Motor neuron (in vitro differentiated cells): Measurements from ENCODE around the gene PARVB. TPM values are rescaled to one million over a fixed set of nuclear protein-coding genes. Genes with fewer than 3 reads are reported as not detected.

ENCODE experiments used
- ATAC-seq, 8 experiments: fragments of 200-7000 bp; cut with Tn5 transposase; replicated peaks in 6 of 8; 2 replicates each; pipeline ENCODE4 v1.8.0; 2021; ENCODE audit warnings: mild to moderate bottlenecking in 8 of 8, moderate library complexity in 8 of 8
- H3K27ac ChIP-seq, 2 donors: fragments of 250-450 bp; sonication (Bioruptor Pico); 2 replicates each; pipeline ENCODE4 v1.9.0; 2021; ENCODE audit warnings: antibody characterized with exemption in 2 of 2, mild to moderate bottlenecking in 2 of 2, moderate library complexity in 1 of 2
- H3K4me1 ChIP-seq, 2 donors: fragments of 250-450 bp; sonication (Bioruptor Pico); replicated peaks in 1 of 2; 2 replicates each; pipeline ENCODE4 v1.6.1; 2021; ENCODE audit warnings: antibody characterized with exemption in 2 of 2, mild to moderate bottlenecking in 2 of 2, moderate library complexity in 1 of 2
- H3K4me3 ChIP-seq, 5 donors: fragments of 250-450 bp; sonication (Bioruptor Pico); 2 replicates each; pipeline ENCODE4 v1.9.0; 2021; ENCODE audit warnings: antibody characterized with exemption in 5 of 5, mild to moderate bottlenecking in 5 of 5, moderate library complexity in 4 of 5
- WGBS, 10 experiments: fragments of 450-650 bp; shearing (Covaris generic); methylation state at CpG; one replicate each; pipeline ENCODE4 v1.0.0; 2022; 5-methylcytosine and 5-hydroxymethylcytosine counted together
- in situ Hi-C, 9 experiments: fragments of 400-800 bp; cut with MboI; loops; one replicate each; pipeline ENCODE4 v1.15.0; 2021; ENCODE audit warnings: low sequenced_read_pairs in 9 of 9, low pct_unique_long_range_greater_than_20kb in 2 of 9; ENCODE audit not compliant: unreplicated experiment in 9 of 9
- total RNA-seq, 8 experiments: library from RNA; unstranded; fragments of 300-600 nt; gene quantifications; 2 replicates each; pipeline versions ENCODE4 v1.2.3 to v1.2.4, GENCODE V29; 2022

Gene PARVB
- total RNA-seq, 8 experiments from 2014 or later: 0.65 to 66.5 (median 3.3) TPM

GRCh38 chr22:44032126-44032730, 8.1 kb downstream of the PARVB start:
- 60 to 100% (median 76%) methylated on average over 3 to 8 of the region's 14 CpGs for WGBS, 10 experiments
- in situ Hi-C loops: no loop called here
- Histone ChIP-seq H3K4me1 (peaks cover 3 to 12% of the 10 kb centered on the region in 2 donors), H3K4me3 (no peak overlapping the region), H3K27ac (no peak overlapping the region)
- ATAC-seq: peak in 1 of 8 experiments; percentile 39

DNA sequence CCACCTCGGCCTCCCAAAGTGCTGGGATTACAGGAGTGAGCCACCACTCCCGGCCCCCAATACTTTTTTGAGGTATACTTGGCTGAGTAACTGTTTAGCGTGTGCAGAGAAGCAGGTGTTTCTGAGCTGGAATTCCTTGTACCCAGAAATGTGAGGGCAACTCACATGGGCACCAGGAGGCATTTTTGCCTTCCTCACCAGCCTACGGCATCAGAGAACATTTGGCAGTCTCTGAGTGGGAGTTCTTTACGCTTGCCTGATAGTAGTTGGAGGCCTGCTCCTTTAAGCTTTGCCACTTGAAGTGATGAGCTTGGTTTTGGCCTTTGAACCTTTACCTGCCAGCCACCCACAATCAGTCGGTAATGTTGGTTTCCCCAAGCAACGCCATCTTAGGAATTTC, 9.2 kb downstream of the PARVB start:
- WGBS, 10 experiments: 60 to 100% (median 88%) methylated on average over 1 to 4 of the region's 7 CpGs; no CpG with 5 or more reads in 1 of the 10 experiments
- H3K27ac ChIP-seq: no peak overlapping the region
- in situ Hi-C loops: no loop called here
- H3K4me1 ChIP-seq: peaks cover 3 to 12% of the 10 kb centered on the region in 2 donors
- no peak for ATAC-seq
- no peak overlapping the region for H3K4me3 ChIP-seq

- no peak overlapping the region for H3K4me3 ChIP-seq
- peak in 3 of 8 experiments; percentile 31 to 84 (median 33) for ATAC-seq
- peaks cover 3 to 12% of the 10 kb centered on the region in 2 donors for H3K4me1 ChIP-seq
- WGBS, 10 experiments: 16 to 80% (median 47%) methylated on average over 1 to 8 of the region's 8 CpGs; no CpG with 5 or more reads in 2 of the 10 experiments
- in situ Hi-C loops: no loop called here
- H3K27ac ChIP-seq: no peak overlapping the region
Observed at GRCh38 chr22:44033694-44034093, 9.6 kb downstream of the PARVB start.

GRCh38 chr22:44037519-44038375, 13.6 kb downstream of the PARVB start:
- H3K4me1 ChIP-seq: no peaks in the 10 kb centered on the region
- 0 to 100% (median 63%) methylated on average over 1 to 6 of the region's 9 CpGs; no CpG with 5 or more reads in 3 of the 10 experiments for WGBS, 10 experiments
- H3K4me3 ChIP-seq: no peak overlapping the region
- in situ Hi-C loops: no loop called here
- ATAC-seq: peak; percentile 49 to 98 (median 88)
- no peak overlapping the region for H3K27ac ChIP-seq

DNA sequence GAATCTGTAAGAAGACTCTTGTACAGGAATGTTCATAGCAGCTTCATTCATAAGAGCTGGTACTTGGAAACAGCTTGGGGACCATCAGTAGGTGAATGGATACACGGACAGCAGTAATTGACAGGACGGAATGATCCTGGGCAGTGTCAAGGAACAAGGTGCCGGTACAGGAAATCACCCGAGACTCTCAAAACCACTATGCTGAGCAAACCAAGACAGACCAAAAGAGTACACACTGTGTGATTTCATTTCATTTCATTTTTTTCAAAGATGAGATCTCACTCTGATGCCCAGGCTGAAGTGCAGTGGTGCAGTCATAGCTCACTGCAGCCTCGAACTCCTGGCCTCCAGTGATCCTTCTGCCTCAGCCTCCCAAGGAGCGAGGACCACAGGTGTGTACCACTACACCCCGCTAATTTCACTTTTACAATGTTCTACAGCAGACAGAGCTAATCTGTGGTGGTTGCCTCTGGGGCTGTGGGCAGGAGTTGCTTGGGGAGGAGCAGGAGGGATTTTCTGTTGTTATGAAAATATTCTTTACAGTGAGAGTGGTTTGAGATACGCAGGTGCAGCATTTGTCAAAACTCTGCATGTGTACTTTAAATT, 15.6 kb downstream of the PARVB start:
- Histone ChIP-seq H3K4me1 (no peaks in the 10 kb centered on the region), H3K4me3 (no peak overlapping the region), H3K27ac (no peak overlapping the region)
- ATAC-seq: no peak
- 83 to 100% (median 96%) methylated on average over 2 to 7 of the region's 8 CpGs; no CpG with 5 or more reads in 1 of the 10 experiments for WGBS, 10 experiments
- in situ Hi-C loops: no loop called here

DNA sequence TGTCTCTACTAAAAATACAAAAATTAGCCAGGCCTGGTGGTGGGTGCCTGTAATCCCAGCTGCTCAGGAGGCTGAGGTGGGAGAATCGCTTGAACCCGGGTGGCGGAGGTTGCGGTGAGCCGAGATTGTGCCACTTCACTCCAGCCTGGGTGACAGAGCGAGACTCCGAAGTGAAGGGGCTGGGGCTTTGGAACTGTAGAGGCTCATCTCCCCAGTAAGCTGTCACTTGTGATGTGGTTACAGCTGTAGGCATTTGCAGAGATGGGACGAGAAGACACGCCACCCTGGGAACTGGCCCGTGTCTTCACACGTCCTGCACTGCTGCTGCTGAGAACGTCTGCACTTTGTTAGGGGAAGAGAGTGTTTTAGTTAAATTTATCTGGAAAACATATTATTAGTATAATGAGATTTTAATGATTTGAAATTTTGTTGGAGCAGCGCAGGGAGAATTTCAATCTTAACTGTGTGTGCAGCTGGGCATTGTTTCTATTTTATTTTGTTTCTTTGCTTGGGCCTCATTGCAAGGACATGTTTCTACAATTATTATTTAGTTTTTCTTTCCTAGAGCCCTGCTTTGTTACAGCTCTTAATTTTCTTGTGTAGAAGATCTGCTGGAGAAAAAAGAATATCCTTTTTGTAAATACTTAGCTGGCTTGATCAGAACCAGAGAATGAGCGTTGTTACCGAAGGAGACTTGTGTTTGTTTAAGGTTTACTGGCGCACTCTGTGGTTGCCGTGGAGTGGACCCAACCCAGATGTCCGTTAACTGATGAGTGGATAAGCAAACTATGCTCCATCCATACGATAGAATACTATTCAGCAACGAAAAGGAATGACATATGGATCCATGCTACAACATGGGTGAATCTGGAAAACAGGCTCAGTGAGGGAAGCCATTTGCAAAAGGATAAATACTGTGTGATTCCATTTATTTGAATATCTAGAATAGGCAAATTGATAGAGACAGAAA, 18.4 kb downstream of the PARVB start:
- 35 to 93% (median 80%) methylated on average over 3 to 17 of the region's 20 CpGs; no CpG with 5 or more reads in 1 of the 10 experiments for WGBS, 10 experiments
- ATAC-seq: peak in 1 of 8 experiments; percentile 16
- no peak overlapping the region for H3K27ac ChIP-seq
- in situ Hi-C loops: no loop called here
- no peaks in the 10 kb centered on the region for H3K4me1 ChIP-seq
- no peak overlapping the region for H3K4me3 ChIP-seq

GRCh38 chr22:44045145-44045544, 21.0 kb downstream of the PARVB start:
- peak in 3 of 8 experiments; percentile 25 to 91 (median 82) for ATAC-seq
- Histone ChIP-seq H3K27ac (no peak overlapping the region), H3K4me3 (no peak overlapping the region), H3K4me1 (peaks cover 6 to 11% of the 10 kb centered on the region in 2 donors)
- WGBS, 10 experiments: 100% methylated on average over 1 of the region's 1 CpG; no CpG with 5 or more reads in 9 of the 10 experiments
- in situ Hi-C loops: no loop called here

- Histone ChIP-seq H3K27ac (no peak overlapping the region), H3K4me3 (no peak overlapping the region), H3K4me1 (peaks cover 11 to 16% of the 10 kb centered on the region in 2 donors)
- in situ Hi-C loops: no loop called here
- no peak for ATAC-seq
- 78 to 100% (median 100%) methylated on average over 1 to 4 of the region's 14 CpGs; no CpG with 5 or more reads in 4 of the 10 experiments for whole genome bisulfite sequencing, 10 experiments
Observed at GRCh38 chr22:44046485-44047141, 22.5 kb downstream of the PARVB start.

- in situ Hi-C loops: no loop called here
- peak in 1 of 8 experiments; percentile 27 for ATAC-seq
- WGBS, 10 experiments: 44 to 100% (median 80%) methylated on average over 1 to 6 of the region's 9 CpGs; no CpG with 5 or more reads in 5 of the 10 experiments
- Histone ChIP-seq H3K4me3 (no peak overlapping the region), H3K27ac (no peak overlapping the region), H3K4me1 (peaks cover 14 to 23% of the 10 kb centered on the region in 2 donors)
Observed at GRCh38 chr22:44047891-44048301, 23.8 kb downstream of the PARVB start.

DNA sequence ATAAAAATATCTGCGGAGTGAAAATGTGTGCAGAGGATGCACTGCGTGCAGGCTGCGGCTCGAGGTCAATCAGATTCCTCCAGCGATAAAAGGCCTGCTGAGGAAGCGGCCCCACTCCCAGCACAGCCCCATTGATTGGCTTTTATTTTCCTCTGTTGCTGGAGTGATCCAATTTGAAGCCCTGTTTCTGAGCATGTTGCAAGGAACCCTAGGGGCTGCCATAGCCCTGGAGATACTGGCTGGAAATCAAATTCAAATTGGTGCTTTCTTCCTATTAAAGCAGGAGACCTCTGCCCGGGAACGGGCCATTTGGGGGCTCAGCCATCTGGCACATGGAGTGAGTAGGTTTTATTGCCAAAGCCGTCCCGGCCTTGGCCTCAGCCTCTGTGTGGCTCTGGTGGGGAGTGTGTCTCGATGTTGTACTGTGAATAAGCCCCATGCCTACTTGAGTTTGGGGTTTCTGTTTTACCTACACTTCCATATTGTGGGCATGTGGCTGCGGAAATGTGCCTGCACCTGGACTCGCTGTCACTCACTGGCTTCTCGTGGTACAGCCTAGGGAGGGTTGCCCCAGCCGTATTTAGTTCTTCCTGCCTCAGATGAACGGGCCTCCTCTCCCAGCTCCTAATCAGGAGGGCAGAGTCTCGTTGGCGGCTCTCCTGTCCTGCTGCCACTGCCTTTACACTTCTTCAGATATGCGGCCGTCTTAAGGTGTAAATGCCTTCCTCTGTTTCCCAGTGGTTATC, 25.6 kb downstream of the PARVB start:
- H3K27ac ChIP-seq: no peak overlapping the region
- no peak overlapping the region for H3K4me3 ChIP-seq
- in situ Hi-C loops: no loop called here
- H3K4me1 ChIP-seq: peaks cover 14 to 23% of the 10 kb centered on the region in 2 donors
- ATAC-seq: peak in 3 of 8 experiments; percentile 22 to 52 (median 30)
- 70 to 98% (median 76%) methylated on average over 4 to 19 of the region's 20 CpGs; no CpG with 5 or more reads in 2 of the 10 experiments for WGBS, 10 experiments

DNA sequence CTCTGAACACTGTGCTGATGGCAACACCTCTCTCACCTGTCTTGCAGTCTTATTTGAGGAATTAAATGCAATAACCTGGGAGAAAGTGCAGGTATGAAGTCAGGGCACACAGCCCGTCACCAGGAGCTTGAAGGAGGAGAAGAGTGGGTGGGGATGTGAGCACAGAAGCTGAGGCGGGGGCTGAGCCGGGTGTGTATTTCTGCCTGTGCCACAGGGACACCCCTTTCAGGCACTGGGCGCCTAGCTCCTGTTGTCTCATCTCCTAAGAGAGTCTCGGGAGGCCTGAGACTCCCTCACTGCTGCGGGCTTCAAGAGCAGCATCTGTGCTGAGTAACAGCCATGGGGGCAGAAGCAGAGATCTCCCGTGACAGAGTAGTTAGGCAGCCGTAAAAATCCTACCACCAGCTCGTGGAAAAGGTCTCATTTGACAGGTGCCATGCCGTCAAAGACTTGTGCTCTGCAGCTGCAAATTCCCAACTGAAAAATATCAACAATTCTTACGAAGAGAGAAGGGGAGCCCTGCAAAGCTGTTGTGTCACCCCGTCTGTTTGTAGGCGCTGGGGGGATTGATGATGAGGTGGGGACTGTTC, 26.8 kb downstream of the PARVB start:
- Histone ChIP-seq H3K27ac (no peak overlapping the region), H3K4me3 (no peak overlapping the region)

More for the DNA sequence above, 26.8 kb downstream of the PARVB start:
- in situ Hi-C loops: no loop called here
- peak in 4 of 8 experiments; percentile 26 to 53 (median 33) for ATAC-seq
- 33 to 100% (median 87%) methylated on average over 1 to 6 of the region's 13 CpGs; no CpG with 5 or more reads in 3 of the 10 experiments for WGBS, 10 experiments
- peaks cover 14 to 23% of the 10 kb centered on the region in 2 donors for H3K4me1 ChIP-seq
